K562 (cell line): Measurements from ENCODE around the gene DAPK2. TPM values are rescaled to one million over a fixed set of nuclear protein-coding genes. Genes with fewer than 3 reads are reported as not detected.

Source experiments
- ADNP ChIP-seq: fragments of 200-800 bp; sonication (Bioruptor generic); IDR thresholded peaks from 2 replicates; pipeline ENCODE4 v1.6.1; 2016; ENCODE audit warnings: missing genetic modification characterization, missing compliant biosample characterization
- ARNT ChIP-seq, 2 experiments: fragments of 450-650 bp; IDR thresholded peaks; 2 replicates each; pipeline ENCODE4 v1.6.1; 2016; ENCODE audit warnings: mild to moderate bottlenecking in 1 of 2
- BRF1 ChIP-seq: IDR thresholded peaks from 3 replicates; pipeline ENCODE4 v1.6.1; 2011; ENCODE audit warnings: borderline replicate concordance, mild to moderate bottlenecking; ENCODE audit not compliant: insufficient read length; ENCODE audit errors: extremely low read depth
- CBFB ChIP-seq: sonication (generic); formaldehyde crosslinking; IDR thresholded peaks from 2 replicates; pipeline ENCODE4 v1.4.0; 2020; ENCODE audit warnings: mild to moderate bottlenecking, missing genetic modification reagents
- CEBPB ChIP-seq: fragments of 450-650 bp; IDR thresholded peaks from 2 replicates; pipeline ENCODE4 v1.6.1; 2016; ENCODE audit warnings: missing genetic modification characterization, missing compliant biosample characterization
- CREM ChIP-seq: IDR thresholded peaks from 2 replicates; pipeline ENCODE4 v1.6.1; 2014; ENCODE audit warnings: antibody characterized with exemption, low read depth
- ELF1 ChIP-seq: fragments of 200-800 bp; sonication (Bioruptor generic); IDR thresholded peaks from 2 replicates; pipeline ENCODE4 v1.6.1; 2016; ENCODE audit warnings: missing genetic modification characterization, missing compliant biosample characterization
- KDM5B ChIP-seq: fragments of 200-600 bp; sonication (generic); IDR thresholded peaks from 2 replicates; pipeline ENCODE4 v1.6.1; 2012; ENCODE audit warnings: low read depth, mild to moderate bottlenecking, moderate library complexity, low read length, control low read depth, inconsistent platforms; ENCODE audit not compliant: insufficient replicate concordance
- MAZ ChIP-seq, 2 experiments: fragments of 450-650 bp in 1 of 2; sonication (generic) in 1 of 2; formaldehyde crosslinking; IDR thresholded peaks in 1 of 2; conservative IDR thresholded peaks in 1 of 2; 2 replicates each; pipeline versions ENCODE4 v1.4.0 to v1.5.0; 2020; ENCODE audit warnings: mild to moderate bottlenecking in 1 of 2, missing genetic modification reagents in 1 of 2
- MYNN ChIP-seq, 2 experiments: sonication (generic); formaldehyde crosslinking in 1 of 2; IDR thresholded peaks; 2 replicates each; pipeline versions ENCODE4 v1.5.0 to v1.6.1; 2016 to 2020; ENCODE audit warnings: antibody characterized with exemption in 1 of 2, missing genetic modification reagents in 1 of 2
- PRMT5 ChIP-seq: sonication (generic); formaldehyde crosslinking; IDR thresholded peaks from 2 replicates; pipeline ENCODE4 v1.5.0; 2020; ENCODE audit warnings: missing genetic modification reagents
- RAD21 ChIP-seq, 2 experiments: fragments of 250-450 bp in 1 of 2; fragments of 450-650 bp in 1 of 2; sonication (Bioruptor Pico) in 1 of 2; formaldehyde crosslinking in 1 of 2; IDR thresholded peaks in 1 of 2; conservative IDR thresholded peaks in 1 of 2; 2 replicates each; pipeline versions ENCODE4 v1.4.0 to v1.8.0; 2020 to 2022; ENCODE audit warnings: mild to moderate bottlenecking in 2 of 2, moderate library complexity in 1 of 2
- RCOR1 ChIP-seq, 2 experiments: IDR thresholded peaks; 2 replicates each; pipeline ENCODE4 v1.6.1; 2012; ENCODE audit warnings: low read depth in 2 of 2, low read length in 2 of 2, borderline replicate concordance in 1 of 2, improper control_type of control experiment in 1 of 2
- TAF1 ChIP-seq: IDR thresholded peaks from 2 replicates; pipeline ENCODE4 v1.6.1; 2011; ENCODE audit warnings: mild to moderate bottlenecking, low read length, moderate library complexity; ENCODE audit not compliant: insufficient read depth, control insufficient read depth, severe bottlenecking; ENCODE audit errors: extremely low read depth
- TAF7 ChIP-seq: fragments of 450-650 bp; IDR thresholded peaks from 2 replicates; pipeline ENCODE4 v1.6.1; 2016; ENCODE audit warnings: missing genetic modification characterization, missing compliant biosample characterization
- TBP ChIP-seq: optimal IDR thresholded peaks from 2 replicates; pipeline ENCODE3; 2011; ENCODE audit warnings: low read depth, low read length, improper control_type of control experiment
- TEAD2 ChIP-seq: fragments of 450-650 bp; IDR thresholded peaks from 2 replicates; pipeline ENCODE4 v1.6.1; 2016; ENCODE audit warnings: missing genetic modification characterization, control low read depth, missing compliant biosample characterization
- ZNF316 ChIP-seq: fragments of 450-650 bp; IDR thresholded peaks from 2 replicates; pipeline ENCODE4 v1.6.1; 2016
- ZNF384 ChIP-seq: IDR thresholded peaks from 2 replicates; pipeline ENCODE4 v1.6.1; 2012; ENCODE audit warnings: low read depth, low read length, improper control_type of control experiment
- ZNF695 ChIP-seq: fragments of 450-650 bp; formaldehyde crosslinking; IDR thresholded peaks from 2 replicates; pipeline ENCODE4 v1.4.0; 2020; ENCODE audit warnings: mild to moderate bottlenecking, moderate library complexity
- polyA plus RNA-seq, 8 experiments: library from polyadenylated mRNA; depleted of rRNA in 4 of 8; stranded (reverse) in 5 of 8; unstranded in 3 of 8; fragments of >200 nt; fragmentation: Nextera tagmentation in 2 of 8; fragmentation: Illumina TruSeq in 1 of 8; extraction: Ambion mirVana in 2 of 8; extraction: Trizol in 1 of 8; gene quantifications; 2 replicates each; pipeline versions ENCODE4 v1.2.1 to v1.2.3, GENCODE V29; 2011 to 2014; ENCODE audit warnings: inconsistent platforms in 1 of 8, missing spikeins in 1 of 8
- total RNA-seq, 7 experiments: library from RNA; depleted of rRNA in 6 of 7; stranded (reverse); fragments of >200 nt in 6 of 7; fragmentation: Illumina TruSeq in 2 of 7; extraction: Trizol in 2 of 7; gene quantifications; 2 replicates each; pipeline versions ENCODE4 v1.2.1 to v1.2.3, GENCODE V29; 2011 to 2021; ENCODE audit warnings: low replicate concordance in 1 of 7
- TF ChIP-seq, protein P1 (sequence below): fragments of 250-450 bp; sonication (Bioruptor Pico); IDR thresholded peaks from 2 replicates; pipeline ENCODE4 v1.4.0; 2020; ENCODE audit warnings: mild to moderate bottlenecking, moderate library complexity
- TF ChIP-seq, protein P2 (sequence below): sonication (generic); formaldehyde crosslinking; IDR thresholded peaks from 2 replicates; pipeline ENCODE4 v1.8.0; 2022; ENCODE audit warnings: missing genetic modification reagents, mild to moderate bottlenecking, moderate library complexity, borderline replicate concordance
- TF ChIP-seq, protein P3 (sequence below): sonication (generic); formaldehyde crosslinking; IDR thresholded peaks from 2 replicates; pipeline ENCODE4 v1.8.1; 2023; ENCODE audit warnings: mild to moderate bottlenecking, missing genetic modification reagents

DAPK2 gene
- total and polyA plus RNA-seq, 9 of the 15 experiments (the other 6 are each of a cell fraction or from before 2014, with no cell fraction given) = 0.14 to 5.2 (median 2.2) TPM

DNA sequence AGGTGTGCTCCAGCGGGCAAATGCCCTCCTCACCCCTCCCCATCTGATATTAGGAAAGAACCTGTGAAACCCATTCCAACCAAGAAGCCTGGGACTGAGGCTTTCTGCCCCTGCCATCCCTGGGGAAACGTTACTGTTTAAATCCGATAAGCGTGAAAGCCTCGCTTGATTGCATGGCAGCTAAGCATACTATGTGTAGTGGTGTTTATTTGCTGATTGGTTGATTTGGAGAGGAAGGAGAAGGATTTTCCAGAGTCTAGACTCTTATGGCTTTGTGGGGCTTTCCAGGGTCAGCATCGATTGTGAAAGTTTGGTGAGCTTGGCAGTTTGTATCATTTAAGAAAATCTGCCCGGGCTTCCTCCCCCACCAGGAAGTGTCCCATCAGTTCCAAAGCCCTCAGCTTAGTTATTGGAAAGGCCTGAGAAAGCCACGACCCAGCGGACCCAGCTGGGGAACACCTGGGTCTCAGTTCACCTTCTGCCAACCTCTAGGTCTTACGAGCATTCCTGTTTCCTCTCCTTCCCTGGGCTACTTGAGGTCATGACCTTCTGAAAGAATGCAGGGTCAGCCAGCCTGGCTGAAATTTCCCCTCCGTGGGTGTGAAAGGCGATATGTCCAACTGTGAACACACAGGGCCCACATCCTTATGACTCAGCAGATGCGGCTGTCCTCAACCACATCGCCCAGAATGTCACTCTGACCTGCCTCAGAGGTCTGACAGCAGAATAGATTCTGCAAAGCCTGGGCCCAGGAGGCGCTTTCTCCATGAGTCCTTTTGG is 149.8 kb downstream of the DAPK2 start (continued):
- peak; percentile 10 for TF ChIP-seq KDM5B
- TF ChIP-seq ZNF384 = 0 out of 2 replicates have a peak, but pooled peaks have one; percentile 8
- TF ChIP-seq, protein P1, sequence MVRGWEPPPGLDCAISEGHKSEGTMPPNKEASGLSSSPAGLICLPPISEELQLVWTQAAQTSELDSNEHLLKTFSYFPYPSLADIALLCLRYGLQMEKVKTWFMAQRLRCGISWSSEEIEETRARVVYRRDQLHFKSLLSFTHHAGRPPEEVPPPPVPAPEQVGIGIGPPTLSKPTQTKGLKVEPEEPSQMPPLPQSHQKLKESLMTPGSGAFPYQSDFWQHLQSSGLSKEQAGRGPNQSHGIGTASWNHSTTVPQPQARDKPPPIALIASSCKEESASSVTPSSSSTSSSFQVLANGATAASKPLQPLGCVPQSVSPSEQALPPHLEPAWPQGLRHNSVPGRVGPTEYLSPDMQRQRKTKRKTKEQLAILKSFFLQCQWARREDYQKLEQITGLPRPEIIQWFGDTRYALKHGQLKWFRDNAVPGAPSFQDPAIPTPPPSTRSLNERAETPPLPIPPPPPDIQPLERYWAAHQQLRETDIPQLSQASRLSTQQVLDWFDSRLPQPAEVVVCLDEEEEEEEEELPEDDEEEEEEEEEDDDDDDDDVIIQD = no peak
- no peak for TF ChIP-seq TAF1
- peak; percentile 81 for TF ChIP-seq CREM
- TF ChIP-seq RCOR1 (IDR thresholded peaks at IDR 0.05; ENCODE audit: borderline replicate concordance in 1 of 2, low read depth in 2 of 2, low read length in 2 of 2) = peak; percentile 25 to 94; a peak in 3 of 4 replicates
- peak; percentile 89 for TF ChIP-seq TEAD2
- no peak for TF ChIP-seq BRF1
- peak; percentile 98 for TF ChIP-seq ZNF316
- 0 out of 2 replicates have a peak, but pooled peaks have one; percentile 24 for TF ChIP-seq ADNP (tag)
- 0 out of 2 replicates have a peak, but pooled peaks have one; percentile 27 for TF ChIP-seq ZNF695 (CRISPR knock-in tag)
- 0 out of 2 replicates have a peak, but pooled peaks have one; percentile 14 for TF ChIP-seq CBFB (CRISPR knock-in tag)
- TF ChIP-seq TAF7 = 0 out of 2 replicates have a peak, but pooled peaks have one; percentile 19
- peak; percentile 23 for TF ChIP-seq TBP
- TF ChIP-seq CEBPB (tag) = peak; percentile 81; the same call in 1 of the 2 replicates
- TF ChIP-seq RAD21 (CRISPR knock-in tag; conservative IDR thresholded peaks at IDR 0.05 in 1 of 2, IDR thresholded peaks at IDR 0.05 in 1 of 2) = peak; percentile 27 to 29; a peak in 2 of 4 replicates
- TF ChIP-seq MYNN (IDR thresholded peaks at IDR 0.05) = peak; percentile 74
- no peak for TF ChIP-seq MYNN (CRISPR knock-in tag; IDR thresholded peaks at IDR 0.05)
- TF ChIP-seq, protein P2, sequence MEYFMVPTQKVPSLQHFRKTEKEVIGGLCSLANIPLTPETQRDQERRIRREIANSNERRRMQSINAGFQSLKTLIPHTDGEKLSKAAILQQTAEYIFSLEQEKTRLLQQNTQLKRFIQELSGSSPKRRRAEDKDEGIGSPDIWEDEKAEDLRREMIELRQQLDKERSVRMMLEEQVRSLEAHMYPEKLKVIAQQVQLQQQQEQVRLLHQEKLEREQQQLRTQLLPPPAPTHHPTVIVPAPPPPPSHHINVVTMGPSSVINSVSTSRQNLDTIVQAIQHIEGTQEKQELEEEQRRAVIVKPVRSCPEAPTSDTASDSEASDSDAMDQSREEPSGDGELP = peak; percentile 38; the same call in 1 of the 2 replicates
- TF ChIP-seq MAZ (CRISPR knock-in tag; conservative IDR thresholded peaks at IDR 0.05 in 1 of 2, IDR thresholded peaks at IDR 0.05 in 1 of 2) = peak; percentile 31 to 74
- TF ChIP-seq ELF1 (tag) = peak; percentile 88
- TF ChIP-seq ARNT (IDR thresholded peaks at IDR 0.05) = peak in 1 of 2 experiments; percentile 51; a peak in 2 of 4 replicates
- no peak for TF ChIP-seq PRMT5
- TF ChIP-seq, protein P3, sequence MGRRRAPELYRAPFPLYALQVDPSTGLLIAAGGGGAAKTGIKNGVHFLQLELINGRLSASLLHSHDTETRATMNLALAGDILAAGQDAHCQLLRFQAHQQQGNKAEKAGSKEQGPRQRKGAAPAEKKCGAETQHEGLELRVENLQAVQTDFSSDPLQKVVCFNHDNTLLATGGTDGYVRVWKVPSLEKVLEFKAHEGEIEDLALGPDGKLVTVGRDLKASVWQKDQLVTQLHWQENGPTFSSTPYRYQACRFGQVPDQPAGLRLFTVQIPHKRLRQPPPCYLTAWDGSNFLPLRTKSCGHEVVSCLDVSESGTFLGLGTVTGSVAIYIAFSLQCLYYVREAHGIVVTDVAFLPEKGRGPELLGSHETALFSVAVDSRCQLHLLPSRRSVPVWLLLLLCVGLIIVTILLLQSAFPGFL = no peak
